ENCODE results near the gene ARID3B.

GRCh38 chr15:74555192-74555591 is 14.2 kb downstream of the ARID3B start:
- TF ChIP-seq CTCF (IDR thresholded peaks at IDR 0.05; ENCODE audit: borderline replicate concordance, extremely low read depth, low read length, poor library complexity, severe bottlenecking) (no peak), EZH2 (IDR thresholded peaks at IDR 0.05; ENCODE audit: borderline replicate concordance, low read depth, low read length, severe bottlenecking) (no peak)

All from DND-41 (cell line).